ENCODE measurements around the gene SCGB3A1. TPM values are rescaled to one million over a fixed set of nuclear protein-coding genes. Genes with fewer than 3 reads are reported as not detected.

Gene SCGB3A1
- total and polyA plus RNA-seq, 9 of the 15 experiments (the other 6 are each of a cell fraction or from before 2014, with no cell fraction given) = 0.33 TPM; not detected in 8

GRCh38 chr5:180558232-180558631, 33.1 kb downstream of the SCGB3A1 start (continued):
- TF ChIP-seq ZBTB49 (CRISPR knock-in tag; IDR thresholded peaks at IDR 0.05; ENCODE audit: borderline replicate concordance) = no peak
- 0 out of 2 replicates have a peak, but pooled peaks have one; percentile 53 for TF ChIP-seq DMBX1 (CRISPR knock-in tag; IDR thresholded peaks at IDR 0.05; ENCODE audit: borderline replicate concordance)
- no peak for TF ChIP-seq SIRT6 (IDR thresholded peaks at IDR 0.05; ENCODE audit: low read depth, low read length)
- 0 out of 2 replicates have a peak, but pooled peaks have one; percentile 15 for TF ChIP-seq REST (IDR thresholded peaks at IDR 0.05; ENCODE audit: borderline replicate concordance)
- TF ChIP-seq REST (CRISPR knock-in tag; IDR thresholded peaks at IDR 0.05; ENCODE audit: low read depth) = no peak
- TF ChIP-seq POLR2AphosphoS2 (IDR thresholded peaks at IDR 0.05; ENCODE audit: low read length) = no peak
- TF ChIP-seq ETS2 (tag; IDR thresholded peaks at IDR 0.05; ENCODE audit: borderline replicate concordance, poor library complexity, severe bottlenecking) = no peak
- TF ChIP-seq RB1 (IDR thresholded peaks at IDR 0.05; ENCODE audit: low read depth) = 0 out of 2 replicates have a peak, but pooled peaks have one; percentile 30
- no peak for TF ChIP-seq ZBTB8A (IDR thresholded peaks at IDR 0.05; ENCODE audit: partially characterized antibody)
- no peak for TF ChIP-seq ZNF408 (CRISPR knock-in tag; IDR thresholded peaks at IDR 0.05; ENCODE audit: low read depth)
- no peak for TF ChIP-seq MAX (CRISPR knock-in tag; IDR thresholded peaks at IDR 0.05)
- no peak for TF ChIP-seq ZHX1 (conservative IDR thresholded peaks at IDR 0.05; ENCODE audit: low read length)
